BE2C (cell line): ENCODE data around the gene MYH6.

Experiments
- DNase-seq: peaks from one replicate; pipeline ENCODE4 v3.0.0-alpha.2; 2020
- H3K27me3 ChIP-seq: fragments of 250-450 bp; sonication (Bioruptor Pico); 2 replicates; pipeline ENCODE4 v1.5.1; 2020; ENCODE audit warnings: mild to moderate bottlenecking
- H3K36me3 ChIP-seq: fragments of 250-450 bp; sonication (Bioruptor Pico); 2 replicates; pipeline ENCODE4 v1.5.1; 2020; ENCODE audit warnings: mild to moderate bottlenecking
- H3K4me1 ChIP-seq: fragments of 250-450 bp; sonication (Bioruptor Pico); 2 replicates; pipeline ENCODE4 v1.5.1; 2020
- H3K4me3 ChIP-seq: 2 replicates; pipeline ENCODE4 v1.5.1; 2011; ENCODE audit warnings: low read depth, low read length
- H3K9me3 ChIP-seq: fragments of 250-450 bp; sonication (Bioruptor Pico); 2 replicates; pipeline ENCODE4 v1.5.1; 2020
- CTCF ChIP-seq: IDR thresholded peaks from 2 replicates; pipeline ENCODE4 v1.5.1; 2012; ENCODE audit warnings: mild to moderate bottlenecking, low read depth, low read length

MYH6 gene

GRCh38 chr14:23409966-23410635, 2.0 kb upstream of the MYH6 start:
- no peak overlapping the region for H3K4me3 ChIP-seq
- no peaks in the 10 kb centered on the region for H3K36me3 ChIP-seq
- no peak for TF ChIP-seq CTCF
- H3K9me3 ChIP-seq, result no peaks in the 10 kb centered on the region
- no peak for DNase-seq
- no peaks in the 10 kb centered on the region for H3K4me1 ChIP-seq
- H3K27me3 ChIP-seq, result peaks cover 22% of the 10 kb centered on the region

- no peak for TF ChIP-seq CTCF
- Histone ChIP-seq H3K27me3 (peaks cover 23% of the 10 kb centered on the region), H3K4me3 (no peak overlapping the region)
These were observed 1.4 kb upstream of the MYH6 start for GRCh38 chr14:23409475-23409874.

GRCh38 chr14:23408307-23408630, 196 bp upstream of the MYH6 start:
- no peaks in the 10 kb centered on the region for H3K9me3 ChIP-seq
- DNase-seq, result no peak
- no peaks in the 10 kb centered on the region for H3K4me1 ChIP-seq
- no peaks in the 10 kb centered on the region for H3K36me3 ChIP-seq
- peaks cover 30% of the 10 kb centered on the region for H3K27me3 ChIP-seq
- no peak overlapping the region for H3K4me3 ChIP-seq
- no peak for TF ChIP-seq CTCF

More at GRCh38 chr14:23409475-23409874, 1.4 kb upstream of the MYH6 start:
- H3K4me1 ChIP-seq, result no peaks in the 10 kb centered on the region
- no peaks in the 10 kb centered on the region for H3K36me3 ChIP-seq
- H3K9me3 ChIP-seq, result no peaks in the 10 kb centered on the region
- DNase-seq, result no peak

- no peak for DNase-seq
- Histone ChIP-seq H3K4me1 (no peaks in the 10 kb centered on the region), H3K4me3 (no peak overlapping the region), H3K27me3 (peaks cover 29% of the 10 kb centered on the region), H3K9me3 (no peaks in the 10 kb centered on the region), H3K36me3 (no peaks in the 10 kb centered on the region)
- TF ChIP-seq CTCF, result no peak
These were observed 1.2 kb downstream of the MYH6 start for GRCh38 chr14:23406725-23407355.

GRCh38 chr14:23406244-23406643, 1.8 kb downstream of the MYH6 start:
- no peak overlapping the region for H3K4me3 ChIP-seq
- no peaks in the 10 kb centered on the region for H3K4me1 ChIP-seq
- no peak for TF ChIP-seq CTCF
- no peak for DNase-seq
- no peaks in the 10 kb centered on the region for H3K36me3 ChIP-seq
- H3K27me3 ChIP-seq, result peaks cover 24% of the 10 kb centered on the region
- H3K9me3 ChIP-seq, result no peaks in the 10 kb centered on the region

GRCh38 chr14:23405516-23406025, 2.5 kb downstream of the MYH6 start:
- Histone ChIP-seq H3K4me3 (no peak overlapping the region), H3K9me3 (no peaks in the 10 kb centered on the region), H3K4me1 (no peaks in the 10 kb centered on the region), H3K27me3 (peaks cover 19% of the 10 kb centered on the region), H3K36me3 (no peaks in the 10 kb centered on the region)
- no peak for DNase-seq
- no peak for TF ChIP-seq CTCF
